Activated naive CD4-positive, alpha-beta T cell treated with anti-CD3 and anti-CD28 coated beads for 36 hours (primary cell): ENCODE data around the gene BBX. TPM values are rescaled to one million over a fixed set of nuclear protein-coding genes. Genes with fewer than 3 reads are reported as not detected.

ENCODE experiments used
- CTCF ChIA-PET: fragments of 350-600 bp; sonication (Branson Sonifier 250); formaldehyde crosslinking; loops from one replicate; lab custom pipeline; 2021; ENCODE audit warnings: antibody characterized with exemption; lab: Charles Lee
- DNase-seq: peaks from one replicate; pipeline ENCODE4 v3.0.0-alpha.2; 2020
- H3K27ac Mint-ChIP-seq: one replicate; pipeline ENCODE4 v1.8.0; 2021; ENCODE audit warnings: mild to moderate bottlenecking, mixed read lengths
- H3K27me3 Mint-ChIP-seq: one replicate; pipeline ENCODE4 v1.8.0; 2021; ENCODE audit warnings: low read depth, mixed read lengths
- H3K36me3 Mint-ChIP-seq: one replicate; pipeline ENCODE4 v1.8.0; 2021; ENCODE audit warnings: low read depth, mixed read lengths
- H3K4me1 Mint-ChIP-seq: one replicate; pipeline ENCODE4 v1.8.0; 2021; ENCODE audit warnings: low read depth, mixed read lengths
- H3K4me3 Mint-ChIP-seq: one replicate; pipeline ENCODE4 v1.8.0; 2021; ENCODE audit warnings: mild to moderate bottlenecking, moderate library complexity, mixed read lengths
- H3K9me3 Mint-ChIP-seq: one replicate; pipeline ENCODE4 v1.8.0; 2021; ENCODE audit warnings: mixed read lengths
- intact Hi-C: fragments of 100-400 bp; cut with micrococcal nuclease; formaldehyde crosslinking; loops from one replicate; pipeline ENCODE4 v1.15.1; 2023
- total RNA-seq, 2 experiments: library from RNA; stranded (reverse); gene quantifications; one replicate each; pipeline ENCODE4 v1.2.3, GENCODE V29; 2021

BBX gene
- total RNA-seq, 2 experiments from 2014 or later: 43.1 to 48.6 TPM

GRCh38 chr3:107795514-107796094 lies 272.8 kb downstream of the BBX start:
- no peaks in the 10 kb centered on the region for H3K9me3 Mint-ChIP-seq
- H3K27ac Mint-ChIP-seq: no peak overlapping the region
- H3K27me3 Mint-ChIP-seq: no peaks in the 10 kb centered on the region
- peaks cover 10% of the 10 kb centered on the region for H3K36me3 Mint-ChIP-seq
- H3K4me1 Mint-ChIP-seq: peaks cover 6% of the 10 kb centered on the region
- intact Hi-C loops: no loop called here
- no peak overlapping the region for H3K4me3 Mint-ChIP-seq
- no peak for DNase-seq
- CTCF ChIA-PET: interaction anchor here (0.7 kb wide), 1 partner anchor 56 kb away, joined by 3 read pairs; no protein-coding TSS in a partner anchor

- intact Hi-C loops: no loop called here
These were observed 274.0 kb downstream of the BBX start for GRCh38 chr3:107796791-107797190.

GRCh38 chr3:107797586-107797985 lies 274.8 kb downstream of the BBX start:
- Mint-ChIP-seq H3K4me1 (peaks cover 6% of the 10 kb centered on the region), H3K27ac (no peak overlapping the region), H3K4me3 (no peak overlapping the region), H3K36me3 (peaks cover 21% of the 10 kb centered on the region), H3K9me3 (no peaks in the 10 kb centered on the region), H3K27me3 (no peaks in the 10 kb centered on the region)
- no peak for DNase-seq
- CTCF ChIA-PET: no interaction called here
- intact Hi-C loops: no loop called here

More at GRCh38 chr3:107796791-107797190, 274.0 kb downstream of the BBX start:
- peaks cover 6% of the 10 kb centered on the region for H3K4me1 Mint-ChIP-seq
- H3K4me3 Mint-ChIP-seq: no peak overlapping the region
- H3K27ac Mint-ChIP-seq: no peak overlapping the region
- peaks cover 21% of the 10 kb centered on the region for H3K36me3 Mint-ChIP-seq
- no peaks in the 10 kb centered on the region for H3K27me3 Mint-ChIP-seq
- no peaks in the 10 kb centered on the region for H3K9me3 Mint-ChIP-seq
- no peak for DNase-seq
- CTCF ChIA-PET: interaction anchor here (0.7 kb wide), 1 partner anchor 590 kb away, joined by 3 read pairs; no protein-coding TSS in a partner anchor

- no peaks in the 10 kb centered on the region for H3K27me3 Mint-ChIP-seq
- CTCF ChIA-PET: no interaction called here
- DNase-seq: no peak
- H3K27ac Mint-ChIP-seq: no peak overlapping the region
- intact Hi-C loops: no loop called here
- H3K4me3 Mint-ChIP-seq: no peak overlapping the region
- peaks cover 6% of the 10 kb centered on the region for H3K4me1 Mint-ChIP-seq
- H3K9me3 Mint-ChIP-seq: no peaks in the 10 kb centered on the region
- H3K36me3 Mint-ChIP-seq: peaks cover 21% of the 10 kb centered on the region
These were observed 275.6 kb downstream of the BBX start for GRCh38 chr3:107798381-107798780.

GRCh38 chr3:107800710-107801109 lies 277.9 kb downstream of the BBX start:
- H3K4me1 Mint-ChIP-seq: peaks cover 4% of the 10 kb centered on the region
- no peak for DNase-seq
- no peak overlapping the region for H3K27ac Mint-ChIP-seq
- intact Hi-C loops: no loop called here
- no peaks in the 10 kb centered on the region for H3K27me3 Mint-ChIP-seq
- CTCF ChIA-PET: interaction anchor here (1.1 kb wide), 1 partner anchor 123 kb away, joined by 3 read pairs; no protein-coding TSS in a partner anchor
- H3K9me3 Mint-ChIP-seq: no peaks in the 10 kb centered on the region
- H3K4me3 Mint-ChIP-seq: no peak overlapping the region
- peaks cover 26% of the 10 kb centered on the region for H3K36me3 Mint-ChIP-seq

- CTCF ChIA-PET: interaction anchor here (1.1 to 1.5 kb wide), 2 partner anchors 11 to 31 kb away, joined by 3 to 5 read pairs; no protein-coding TSS in a partner anchor
- Mint-ChIP-seq H3K4me1 (no peaks in the 10 kb centered on the region), H3K27ac (no peak overlapping the region), H3K4me3 (no peak overlapping the region), H3K27me3 (no peaks in the 10 kb centered on the region), H3K36me3 (peaks cover 29% of the 10 kb centered on the region), H3K9me3 (no peaks in the 10 kb centered on the region)
- intact Hi-C loops: no loop called here
- no peak for DNase-seq
These were observed 280.4 kb downstream of the BBX start for GRCh38 chr3:107803170-107803569.

- intact Hi-C loops: no loop called here
- Mint-ChIP-seq H3K36me3 (peaks cover 23% of the 10 kb centered on the region), H3K27me3 (no peaks in the 10 kb centered on the region), H3K27ac (no peak overlapping the region), H3K9me3 (no peaks in the 10 kb centered on the region), H3K4me3 (no peak overlapping the region), H3K4me1 (peaks cover 6% of the 10 kb centered on the region)
- CTCF ChIA-PET: interaction anchor here (0.7 to 1.2 kb wide), 2 partner anchors 122 to 995 kb away, joined by 3 to 5 read pairs; no protein-coding TSS in a partner anchor
- no peak for DNase-seq
These were observed 283.3 kb downstream of the BBX start for GRCh38 chr3:107806021-107806420.

- H3K4me1 Mint-ChIP-seq: peaks cover 8% of the 10 kb centered on the region
- H3K27me3 Mint-ChIP-seq: no peaks in the 10 kb centered on the region
- no peak overlapping the region for H3K27ac Mint-ChIP-seq
- no peak for DNase-seq
- CTCF ChIA-PET: interaction anchor here (0.7 to 1.2 kb wide), 2 partner anchors 121 to 994 kb away, joined by 3 to 5 read pairs; no protein-coding TSS in a partner anchor
- H3K9me3 Mint-ChIP-seq: no peaks in the 10 kb centered on the region
- intact Hi-C loops: no loop called here
- no peak overlapping the region for H3K4me3 Mint-ChIP-seq
- peaks cover 19% of the 10 kb centered on the region for H3K36me3 Mint-ChIP-seq
These were observed 283.8 kb downstream of the BBX start for GRCh38 chr3:107806536-107806935.

- Mint-ChIP-seq H3K4me1 (peaks cover 13% of the 10 kb centered on the region), H3K36me3 (peaks cover 9% of the 10 kb centered on the region), H3K9me3 (no peaks in the 10 kb centered on the region), H3K4me3 (no peak overlapping the region), H3K27me3 (no peaks in the 10 kb centered on the region), H3K27ac (no peak overlapping the region)
- intact Hi-C loops: no loop called here
- no peak for DNase-seq
- CTCF ChIA-PET: interaction anchor here (0.7 kb wide), 2 partner anchors 9 to 63 kb away, joined by 3 to 6 read pairs; no protein-coding TSS in a partner anchor
These were observed 287.7 kb downstream of the BBX start for GRCh38 chr3:107810171-107811071.

- CTCF ChIA-PET: no interaction called here
These were observed 290.3 kb downstream of the BBX start for GRCh38 chr3:107813026-107813425.

GRCh38 chr3:107816107-107816506 lies 293.3 kb downstream of the BBX start:
- Mint-ChIP-seq H3K4me3 (no peak overlapping the region), H3K27me3 (no peaks in the 10 kb centered on the region), H3K27ac (no peak overlapping the region), H3K9me3 (no peaks in the 10 kb centered on the region), H3K36me3 (no peaks in the 10 kb centered on the region), H3K4me1 (peaks cover 7% of the 10 kb centered on the region)
- CTCF ChIA-PET: interaction anchor here (0.6 kb wide), 2 partner anchors 139 to 200 kb away, joined by 4 to 11 read pairs; no protein-coding TSS in a partner anchor
- intact Hi-C loops: no loop called here
- no peak for DNase-seq

More at GRCh38 chr3:107813026-107813425, 290.3 kb downstream of the BBX start:
- H3K9me3 Mint-ChIP-seq: no peaks in the 10 kb centered on the region
- peaks cover 4% of the 10 kb centered on the region for H3K36me3 Mint-ChIP-seq
- H3K4me3 Mint-ChIP-seq: no peak overlapping the region
- DNase-seq: no peak
- H3K4me1 Mint-ChIP-seq: peaks cover 13% of the 10 kb centered on the region
- intact Hi-C loops: no loop called here
- H3K27me3 Mint-ChIP-seq: no peaks in the 10 kb centered on the region
- no peak overlapping the region for H3K27ac Mint-ChIP-seq

GRCh38 chr3:107817076-107817475 lies 294.3 kb downstream of the BBX start:
- Mint-ChIP-seq H3K36me3 (no peaks in the 10 kb centered on the region), H3K27me3 (peaks cover 4% of the 10 kb centered on the region), H3K4me3 (no peak overlapping the region), H3K9me3 (no peaks in the 10 kb centered on the region), H3K27ac (no peak overlapping the region), H3K4me1 (peaks cover 6% of the 10 kb centered on the region)
- DNase-seq: no peak
- CTCF ChIA-PET: no interaction called here
- intact Hi-C loops: no loop called here
